ENCODE results near the gene TFEB.

The TFEB gene

DNA sequence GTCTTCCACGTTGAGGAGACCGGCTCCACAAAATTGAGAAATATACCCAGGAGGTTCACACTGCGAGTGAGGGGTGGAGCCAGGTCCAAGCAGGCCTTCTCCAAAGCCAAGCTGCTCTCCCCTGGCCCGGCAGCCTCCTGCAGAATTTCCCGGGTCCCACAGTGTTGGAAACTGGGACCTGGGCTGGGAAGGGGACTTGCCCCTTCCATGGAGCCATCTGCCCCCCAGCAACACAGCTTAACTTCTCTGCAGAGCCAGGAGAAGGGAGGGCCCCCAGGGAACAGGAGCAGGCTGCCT, 61.8 kb downstream of the TFEB start:
- H3K4me3 ChIP-seq (ENCODE audit: low read length) = no peak overlapping the region
- peaks cover 20% of the 10 kb centered on the region; the same call in 1 of the 2 replicates for H3K27me3 ChIP-seq (ENCODE audit: control insufficient read depth, low read length)
- no peaks in the 10 kb centered on the region for H3K79me2 ChIP-seq (ENCODE audit: control insufficient read depth, low read length)
- peaks cover 4% of the 10 kb centered on the region; the same call in 1 of the 2 replicates for H3K9me3 ChIP-seq (ENCODE audit: control insufficient read depth, insufficient read depth, low read length)
- no peaks in the 10 kb centered on the region for H3F3A ChIP-seq (ENCODE audit: control insufficient read depth, insufficient read depth)
- no peak overlapping the region for H3K27ac ChIP-seq (ENCODE audit: low read depth, low read length)
- H3K4me2 ChIP-seq (ENCODE audit: low read length) = no peak overlapping the region
- TF ChIP-seq EZH2phosphoT487 (IDR thresholded peaks at IDR 0.05; ENCODE audit: borderline replicate concordance, low read length) = no peak
- TF ChIP-seq, protein P1, sequence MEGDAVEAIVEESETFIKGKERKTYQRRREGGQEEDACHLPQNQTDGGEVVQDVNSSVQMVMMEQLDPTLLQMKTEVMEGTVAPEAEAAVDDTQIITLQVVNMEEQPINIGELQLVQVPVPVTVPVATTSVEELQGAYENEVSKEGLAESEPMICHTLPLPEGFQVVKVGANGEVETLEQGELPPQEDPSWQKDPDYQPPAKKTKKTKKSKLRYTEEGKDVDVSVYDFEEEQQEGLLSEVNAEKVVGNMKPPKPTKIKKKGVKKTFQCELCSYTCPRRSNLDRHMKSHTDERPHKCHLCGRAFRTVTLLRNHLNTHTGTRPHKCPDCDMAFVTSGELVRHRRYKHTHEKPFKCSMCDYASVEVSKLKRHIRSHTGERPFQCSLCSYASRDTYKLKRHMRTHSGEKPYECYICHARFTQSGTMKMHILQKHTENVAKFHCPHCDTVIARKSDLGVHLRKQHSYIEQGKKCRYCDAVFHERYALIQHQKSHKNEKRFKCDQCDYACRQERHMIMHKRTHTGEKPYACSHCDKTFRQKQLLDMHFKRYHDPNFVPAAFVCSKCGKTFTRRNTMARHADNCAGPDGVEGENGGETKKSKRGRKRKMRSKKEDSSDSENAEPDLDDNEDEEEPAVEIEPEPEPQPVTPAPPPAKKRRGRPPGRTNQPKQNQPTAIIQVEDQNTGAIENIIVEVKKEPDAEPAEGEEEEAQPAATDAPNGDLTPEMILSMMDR (IDR thresholded peaks at IDR 0.05; ENCODE audit: low read depth, low read length, poor library complexity, severe bottlenecking) = no peak
- H4K20me1 ChIP-seq (ENCODE audit: control insufficient read depth, insufficient read depth, low read depth, low read length) = no peaks in the 10 kb centered on the region
- H3K36me3 ChIP-seq (ENCODE audit: control insufficient read depth, low read length) = no peaks in the 10 kb centered on the region
- no peaks in the 10 kb centered on the region for H3K4me1 ChIP-seq (ENCODE audit: control insufficient read depth, low read length)
- H3K9me2 ChIP-seq (replicated peaks; ENCODE audit: control insufficient read depth, low read length) = no peaks in the 10 kb centered on the region

DNA sequence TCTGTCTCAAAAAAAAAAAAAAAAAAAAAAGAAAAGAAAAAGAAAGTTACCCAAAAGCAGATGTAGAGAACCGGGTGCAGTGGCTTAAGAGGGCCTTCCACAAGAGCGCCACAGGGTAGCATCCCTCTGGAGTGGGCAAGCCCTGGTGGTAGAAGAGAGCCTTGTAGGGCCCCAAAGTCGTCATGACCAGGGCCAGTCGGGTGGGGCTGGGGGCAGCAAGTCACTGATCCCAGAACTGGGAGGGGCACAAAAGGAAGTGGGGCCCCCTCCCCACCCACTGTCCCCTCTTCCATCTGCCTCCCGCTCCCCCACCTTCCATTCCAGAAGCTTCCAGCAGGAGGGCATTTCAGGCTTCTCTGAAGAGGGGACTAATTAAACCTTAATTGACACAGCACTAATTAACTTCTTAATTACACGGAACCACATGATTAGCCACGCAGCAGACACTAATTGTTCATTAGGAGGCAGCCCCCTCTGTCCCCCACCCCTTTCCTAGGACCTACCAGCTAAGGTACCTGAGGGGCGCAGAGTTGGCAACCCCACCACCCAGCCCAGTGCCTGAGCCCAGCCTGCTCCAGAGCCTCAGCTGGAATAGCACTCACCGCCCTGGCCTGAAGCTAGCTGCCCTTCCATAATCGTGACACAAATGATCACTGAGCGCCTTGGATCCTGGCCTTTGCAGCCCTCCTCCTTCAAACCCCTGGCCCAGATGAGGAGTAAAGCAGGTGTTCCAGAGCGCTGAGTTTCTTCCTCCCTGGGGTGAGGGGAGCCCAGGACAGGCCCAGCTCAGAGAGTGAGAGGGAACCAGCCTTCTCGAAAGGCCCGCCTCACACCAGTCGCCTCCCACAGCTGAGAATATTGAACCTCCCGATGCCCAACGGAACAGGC, 62.3 kb downstream of the TFEB start:
- Histone ChIP-seq H4K20me1 (ENCODE audit: control insufficient read depth, insufficient read depth, low read depth, low read length) (no peaks in the 10 kb centered on the region), H3K9me2 (replicated peaks; ENCODE audit: control insufficient read depth, low read length) (no peaks in the 10 kb centered on the region), H3K27me3 (ENCODE audit: control insufficient read depth, low read length) (peaks cover 20% of the 10 kb centered on the region; the same call in 1 of the 2 replicates), H3K4me2 (ENCODE audit: low read length) (no peak overlapping the region), H3K9me3 (ENCODE audit: control insufficient read depth, insufficient read depth, low read length) (peaks cover 4% of the 10 kb centered on the region; the same call in 1 of the 2 replicates), H3F3A (ENCODE audit: control insufficient read depth, insufficient read depth) (no peaks in the 10 kb centered on the region), H3K4me3 (ENCODE audit: low read length) (no peak overlapping the region), H3K79me2 (ENCODE audit: control insufficient read depth, low read length) (no peaks in the 10 kb centered on the region), H3K36me3 (ENCODE audit: control insufficient read depth, low read length) (no peaks in the 10 kb centered on the region), H3K27ac (ENCODE audit: low read depth, low read length) (no peak overlapping the region), H3K4me1 (ENCODE audit: control insufficient read depth, low read length) (no peaks in the 10 kb centered on the region)
- TF ChIP-seq, protein P1 (IDR thresholded peaks at IDR 0.05; ENCODE audit: low read depth, low read length, poor library complexity, severe bottlenecking) = no peak
- no peak for TF ChIP-seq EZH2phosphoT487 (IDR thresholded peaks at IDR 0.05; ENCODE audit: borderline replicate concordance, low read length)

DNA sequence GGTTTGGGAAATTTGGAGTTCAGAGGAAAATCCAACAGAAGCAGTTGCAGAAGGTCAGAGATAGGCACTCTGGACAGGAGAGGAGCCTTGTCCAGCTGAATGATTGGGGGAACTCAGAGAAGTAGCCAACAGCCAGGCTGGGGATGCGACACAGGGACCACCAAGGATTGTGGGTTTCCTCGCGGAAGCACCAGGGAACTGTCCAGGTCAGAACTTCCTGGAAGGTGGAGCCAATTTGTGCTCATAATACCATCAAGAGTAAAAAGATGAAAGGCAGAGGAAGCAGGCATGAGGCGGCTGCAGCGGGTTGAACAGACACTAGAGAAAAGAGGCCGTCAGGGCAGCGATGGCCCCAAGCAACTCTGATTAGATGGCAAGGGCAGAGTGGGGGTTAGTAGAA, 63.4 kb downstream of the TFEB start:
- no peak overlapping the region for H3K4me3 ChIP-seq (ENCODE audit: low read length)
- H3K79me2 ChIP-seq (ENCODE audit: control insufficient read depth, low read length) = no peaks in the 10 kb centered on the region
- no peaks in the 10 kb centered on the region for H3K36me3 ChIP-seq (ENCODE audit: control insufficient read depth, low read length)
- peaks cover 4% of the 10 kb centered on the region; the same call in 1 of the 2 replicates for H3K9me3 ChIP-seq (ENCODE audit: control insufficient read depth, insufficient read depth, low read length)
- no peaks in the 10 kb centered on the region for H4K20me1 ChIP-seq (ENCODE audit: control insufficient read depth, insufficient read depth, low read depth, low read length)
- TF ChIP-seq EZH2phosphoT487 (IDR thresholded peaks at IDR 0.05; ENCODE audit: borderline replicate concordance, low read length) = no peak
- TF ChIP-seq, protein P1 (IDR thresholded peaks at IDR 0.05; ENCODE audit: low read depth, low read length, poor library complexity, severe bottlenecking) = no peak
- H3K27me3 ChIP-seq (ENCODE audit: control insufficient read depth, low read length) = peaks cover 20% of the 10 kb centered on the region
- no peaks in the 10 kb centered on the region for H3K4me1 ChIP-seq (ENCODE audit: control insufficient read depth, low read length)
- no peaks in the 10 kb centered on the region for H3F3A ChIP-seq (ENCODE audit: control insufficient read depth, insufficient read depth)
- no peak overlapping the region for H3K27ac ChIP-seq (ENCODE audit: low read depth, low read length)
- no peaks in the 10 kb centered on the region for H3K9me2 ChIP-seq (replicated peaks; ENCODE audit: control insufficient read depth, low read length)
- no peak overlapping the region for H3K4me2 ChIP-seq (ENCODE audit: low read length)

Measured in DOHH2 (cell line).